Liver (tissue), 9 donors: Measurements from ENCODE around the gene MMGT1. TPM values are rescaled to one million over a fixed set of nuclear protein-coding genes. Genes with fewer than 3 reads are reported as not detected.

Experiments used
- DNase-seq: peaks from one replicate; pipeline ENCODE4 v3.0.0-alpha.2; 2017; ENCODE audit warnings: low spot score
- H3K27ac ChIP-seq, 2 donors: one replicate each; pipeline ENCODE4 v1.7.0; 2013; ENCODE audit warnings: inconsistent platforms in 2 of 2, low read length in 2 of 2, control low read depth in 1 of 2, low read depth in 1 of 2, mild to moderate bottlenecking in 1 of 2
- H3K27me3 ChIP-seq, 4 donors: one replicate each; pipeline versions ENCODE4 v1.6.1 to v1.7.0; 2013; ENCODE audit warnings: low read length in 3 of 4, inconsistent platforms in 1 of 4, mild to moderate bottlenecking in 1 of 4, moderate library complexity in 1 of 4; ENCODE audit not compliant: control insufficient read depth in 4 of 4, insufficient read depth in 4 of 4
- H3K36me3 ChIP-seq, 4 donors: one replicate each; pipeline versions ENCODE4 v1.6.1 to v1.7.0; 2013; ENCODE audit warnings: low read length in 3 of 4, mild to moderate bottlenecking in 3 of 4, low read depth in 1 of 4, moderate library complexity in 1 of 4; ENCODE audit not compliant: control insufficient read depth in 4 of 4, insufficient read depth in 3 of 4
- H3K4me1 ChIP-seq, 4 donors: one replicate each; pipeline versions ENCODE4 v1.6.1 to v1.7.0; 2013; ENCODE audit warnings: low read length in 3 of 4, mild to moderate bottlenecking in 3 of 4, moderate library complexity in 1 of 4; ENCODE audit not compliant: control insufficient read depth in 4 of 4, insufficient read depth in 4 of 4
- H3K4me3 ChIP-seq, 3 donors: one replicate each; pipeline versions ENCODE4 v1.6.1 to v1.7.0; 2013; ENCODE audit warnings: low read length in 3 of 3, control low read depth in 1 of 3, low read depth in 1 of 3, mild to moderate bottlenecking in 1 of 3
- H3K9ac ChIP-seq, 2 donors: one replicate each; pipeline ENCODE4 v1.7.0; 2013; ENCODE audit warnings: low read length in 2 of 2, mild to moderate bottlenecking in 2 of 2, moderate library complexity in 2 of 2, control low read depth in 1 of 2, low read depth in 1 of 2
- H3K9me3 ChIP-seq, 4 donors: one replicate each; pipeline versions ENCODE4 v1.6.1 to v1.7.0; 2013; ENCODE audit warnings: low read length in 3 of 4; ENCODE audit not compliant: control insufficient read depth in 4 of 4
- ATF3 ChIP-seq: IDR thresholded peaks from 2 replicates; pipeline ENCODE4 v1.6.1; 2016; ENCODE audit warnings: antibody characterized with exemption
- CTCF ChIP-seq: fragments of 150-350 bp; IDR thresholded peaks from 2 replicates; pipeline ENCODE4 v1.5.1; 2017; ENCODE audit warnings: improper control_type of control experiment, low read depth, low read length; ENCODE audit not compliant: missing input control
- EGR1 ChIP-seq, 2 donors: IDR thresholded peaks; 2 replicates each; pipeline ENCODE4 v1.6.1; 2016 to 2018; ENCODE audit warnings: antibody characterized with exemption in 2 of 2, low read depth in 2 of 2
- FOXA1 ChIP-seq: IDR thresholded peaks from 2 replicates; pipeline ENCODE4 v1.6.1; 2016; ENCODE audit warnings: antibody characterized with exemption
- FOXA2 ChIP-seq: IDR thresholded peaks from 2 replicates; pipeline ENCODE4 v1.6.1; 2016; ENCODE audit warnings: antibody characterized with exemption
- GABPA ChIP-seq, 2 donors: IDR thresholded peaks in 1 of 2; conservative IDR thresholded peaks in 1 of 2; 2 replicates each; pipeline ENCODE4 v1.6.1; 2016; ENCODE audit warnings: antibody characterized with exemption in 2 of 2, mild to moderate bottlenecking in 1 of 2, moderate library complexity in 1 of 2
- HNF4A ChIP-seq, 2 donors: conservative IDR thresholded peaks; 2 replicates each; pipeline ENCODE4 v1.6.1; 2016; ENCODE audit warnings: antibody characterized with exemption in 2 of 2, mild to moderate bottlenecking in 2 of 2
- HNF4G ChIP-seq: IDR thresholded peaks from 2 replicates; pipeline ENCODE4 v1.6.1; 2016; ENCODE audit warnings: antibody characterized with exemption
- JUND ChIP-seq, 2 donors: IDR thresholded peaks; 2 replicates each; pipeline ENCODE4 v1.6.1; 2016; ENCODE audit warnings: antibody characterized with exemption in 2 of 2
- MAX ChIP-seq: IDR thresholded peaks from 2 replicates; pipeline ENCODE4 v1.6.1; 2016; ENCODE audit warnings: antibody characterized with exemption
- NR2F2 ChIP-seq: IDR thresholded peaks from 2 replicates; pipeline ENCODE4 v1.6.1; 2016; ENCODE audit warnings: antibody characterized with exemption
- RAD21 ChIP-seq, 2 donors: IDR thresholded peaks; 2 replicates each; pipeline ENCODE4 v1.6.1; 2016; ENCODE audit warnings: antibody characterized with exemption in 2 of 2, mild to moderate bottlenecking in 2 of 2
- REST ChIP-seq: IDR thresholded peaks from 2 replicates; pipeline ENCODE4 v1.6.1; 2016; ENCODE audit warnings: antibody characterized with exemption, mild to moderate bottlenecking
- RXRA ChIP-seq, 2 donors: IDR thresholded peaks; 2 replicates each; pipeline ENCODE4 v1.6.1; 2017 to 2018; ENCODE audit warnings: antibody characterized with exemption in 2 of 2, mild to moderate bottlenecking in 1 of 2
- SP1 ChIP-seq: IDR thresholded peaks from 2 replicates; pipeline ENCODE4 v1.6.1; 2018; ENCODE audit warnings: antibody characterized with exemption, mild to moderate bottlenecking
- TAF1 ChIP-seq: conservative IDR thresholded peaks from 2 replicates; pipeline ENCODE4 v1.6.1; 2016; ENCODE audit warnings: antibody characterized with exemption, mild to moderate bottlenecking
- YY1 ChIP-seq: IDR thresholded peaks from 2 replicates; pipeline ENCODE4 v1.6.1; 2016; ENCODE audit warnings: antibody characterized with exemption, mild to moderate bottlenecking
- ZBTB33 ChIP-seq: IDR thresholded peaks from 2 replicates; pipeline ENCODE4 v1.6.1; 2016; ENCODE audit warnings: antibody characterized with exemption
- WGBS: extraction: QIAGEN DNeasy Blood & Tissue Kit; methylation state at CpG from one replicate; pipeline ENCODE4 v1.1.7; 2013; 5-methylcytosine and 5-hydroxymethylcytosine counted together
- polyA plus RNA-seq, 2 donors: library from polyadenylated mRNA; stranded (reverse) in 1 of 2; unstranded in 1 of 2; fragments of 200-250 nt in 1 of 2; fragments of >200 nt in 1 of 2; fragmentation: Nextera tagmentation in 1 of 2; extraction: Ambion mirVana in 1 of 2; gene quantifications; one replicate each; pipeline versions ENCODE4 v1.2.1 to v1.2.3, GENCODE V29; 2013 to 2015
- total RNA-seq, 2 donors: library from RNA; depleted of rRNA; stranded (reverse); fragments of >200 nt; gene quantifications; one replicate each; pipeline ENCODE4 v1.2.3, GENCODE V29; 2014
- donor health status: healthy.
- donor health status: healthy.
- donor health status: healthy.
- donor health status: healthy.
- donor health status: healthy.

MMGT1 gene
- total and polyA plus RNA-seq, 4 donors, result 3.4 to 4.2 (median 3.6) TPM

- H3K9ac ChIP-seq, result no peak overlapping the region
- H3K27me3 ChIP-seq, result no peaks in the 10 kb centered on the region
- peaks cover 0 to 7% (median 2%) of the 10 kb centered on the region in 4 donors for H3K4me1 ChIP-seq
- H3K27ac ChIP-seq, result no peak overlapping the region
- no peak overlapping the region for H3K4me3 ChIP-seq
- no peaks in the 10 kb centered on the region for H3K36me3 ChIP-seq
- DNase-seq, result no peak
- 97% methylated on average over 4 of the region's 4 CpGs for WGBS
- no peak for TF ChIP-seq RAD21 (IDR thresholded peaks at IDR 0.05)
- TF ChIP-seq ZBTB33, result no peak
- no peak for TF ChIP-seq MAX
- no peak for TF ChIP-seq RXRA (IDR thresholded peaks at IDR 0.05)
- TF ChIP-seq CTCF, result no peak
- no peak for TF ChIP-seq NR2F2
- TF ChIP-seq FOXA2, result no peak
- no peak for TF ChIP-seq HNF4A (conservative IDR thresholded peaks at IDR 0.05)
- TF ChIP-seq EGR1 (IDR thresholded peaks at IDR 0.05; ENCODE audit: low read depth in 2 of 2), result no peak
- no peak for TF ChIP-seq TAF1
- no peak for TF ChIP-seq SP1
- no peak for TF ChIP-seq JUND (IDR thresholded peaks at IDR 0.05)
- TF ChIP-seq HNF4G, result no peak
- no peak for TF ChIP-seq YY1
- TF ChIP-seq FOXA1, result no peak
- TF ChIP-seq GABPA (IDR thresholded peaks at IDR 0.05 in 1 of 2, conservative IDR thresholded peaks at IDR 0.05 in 1 of 2), result no peak
- TF ChIP-seq ATF3, result no peak
- TF ChIP-seq REST, result no peak
- H3K9me3 ChIP-seq, result no peaks in the 10 kb centered on the region
These were observed 14.5 kb upstream of the MMGT1 start for GRCh38 chrX:135988245-135988644.
